SK-N-SH treated with all-trans-retinoic acid at 6 μM for 48 hours (cell line): ENCODE results near the gene PXK.

Experiments
- OSR1 ChIP-seq: fragments of 250-450 bp; sonication (Bioruptor Pico); IDR thresholded peaks from 2 replicates; pipeline ENCODE4 v1.8.0; 2022; ENCODE audit warnings: moderate library complexity, mild to moderate bottlenecking, inconsistent platforms
- PATZ1 ChIP-seq: fragments of 250-450 bp; sonication (Bioruptor Pico); IDR thresholded peaks from 2 replicates; pipeline ENCODE4 v1.8.0; 2020; ENCODE audit warnings: mild to moderate bottlenecking, moderate library complexity, borderline replicate concordance

DNA sequence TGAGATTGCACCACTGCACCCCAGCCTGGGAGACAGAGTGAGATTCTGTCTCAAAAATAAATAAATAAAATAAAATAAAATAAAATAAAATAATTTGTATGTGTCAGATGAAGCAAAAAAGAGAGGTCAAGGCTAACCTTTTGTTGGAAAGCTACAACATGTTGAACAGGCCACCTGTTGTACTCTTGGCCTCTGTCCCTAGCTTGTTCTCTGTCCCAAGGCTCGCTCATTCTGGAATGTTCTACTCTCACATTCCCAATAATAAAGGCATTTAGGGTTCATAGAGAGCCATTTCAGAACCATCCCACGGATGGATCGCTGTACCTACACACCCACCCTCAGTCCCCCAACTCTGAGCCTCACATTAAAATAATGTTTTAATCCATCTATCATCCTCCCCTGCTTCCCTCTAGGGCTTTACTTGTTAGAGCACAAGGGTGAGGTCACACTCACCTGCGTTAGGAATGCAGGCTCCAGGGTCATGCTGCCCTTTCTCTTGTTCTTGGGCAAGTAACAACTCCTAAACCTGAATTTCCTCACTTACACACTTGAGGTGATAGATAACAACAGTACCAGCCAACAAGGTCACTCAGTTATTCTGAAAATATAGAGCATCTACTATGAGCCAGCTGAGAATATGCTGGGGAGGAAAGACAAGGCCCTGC, 134.3 kb downstream of the PXK start:
- TF ChIP-seq OSR1 (CRISPR knock-in tag) (no peak), PATZ1 (no peak)
